GM19463 (cell line): ENCODE data around the gene LSS.
"Not testable (repeated sequence)": the region's sequence is repeated elsewhere in the genome, so short reads cannot be mapped to it uniquely, and the experiment has no call there.

Experiments used
- ATAC-seq: cut with Tn5 transposase; IDR thresholded peaks from one replicate; pipeline ENCODE4 v1.9.1; 2021; ENCODE audit warnings: mild to moderate bottlenecking, moderate library complexity; ENCODE audit not compliant: unreplicated experiment

The LSS gene

DNA sequence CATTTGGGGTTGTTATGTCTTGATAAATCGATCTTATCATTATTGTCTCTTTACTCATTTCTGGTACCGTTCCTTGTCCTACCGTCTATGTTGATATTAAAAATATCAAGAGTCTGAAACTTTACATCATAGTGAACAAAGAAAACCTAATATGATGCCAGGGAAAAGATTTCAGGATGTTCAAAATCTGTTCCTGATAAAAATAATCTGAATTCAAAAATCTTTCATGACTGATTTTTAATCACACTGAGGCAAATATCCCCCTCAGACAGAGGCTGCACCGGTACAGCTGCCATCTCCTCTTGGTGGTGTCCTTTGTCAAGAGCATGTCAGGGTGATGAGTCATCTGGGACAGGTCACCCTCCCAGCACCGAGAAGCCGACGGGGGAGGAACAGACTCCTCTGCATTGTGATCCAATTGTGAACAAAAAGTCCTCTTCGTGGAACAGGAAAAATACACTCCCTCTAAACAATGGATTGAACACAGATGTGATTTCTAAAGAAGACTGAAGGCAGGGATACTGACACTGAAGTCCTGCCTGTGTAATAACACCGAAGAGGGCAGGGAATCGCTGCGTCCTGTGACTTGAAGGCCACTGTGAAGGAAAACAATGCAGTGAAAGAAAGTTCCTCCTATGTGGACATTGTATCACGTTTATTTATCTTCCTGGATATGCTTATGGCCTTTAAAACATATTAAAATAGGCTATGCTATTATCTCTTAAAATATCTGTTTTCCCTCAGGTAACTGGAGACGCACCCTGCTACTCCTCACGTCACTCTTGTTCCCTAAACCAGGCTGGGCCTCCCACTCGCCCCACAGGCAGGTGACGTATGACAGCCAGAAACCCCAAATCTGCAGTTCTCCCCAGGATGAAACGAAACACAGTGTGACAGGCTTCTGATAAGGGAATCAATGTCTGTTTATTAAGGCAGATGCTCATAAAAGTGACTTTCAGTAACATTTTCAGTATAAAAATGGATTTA lies 40.1 kb downstream of the LSS start:
- ATAC-seq, result no peak

DNA sequence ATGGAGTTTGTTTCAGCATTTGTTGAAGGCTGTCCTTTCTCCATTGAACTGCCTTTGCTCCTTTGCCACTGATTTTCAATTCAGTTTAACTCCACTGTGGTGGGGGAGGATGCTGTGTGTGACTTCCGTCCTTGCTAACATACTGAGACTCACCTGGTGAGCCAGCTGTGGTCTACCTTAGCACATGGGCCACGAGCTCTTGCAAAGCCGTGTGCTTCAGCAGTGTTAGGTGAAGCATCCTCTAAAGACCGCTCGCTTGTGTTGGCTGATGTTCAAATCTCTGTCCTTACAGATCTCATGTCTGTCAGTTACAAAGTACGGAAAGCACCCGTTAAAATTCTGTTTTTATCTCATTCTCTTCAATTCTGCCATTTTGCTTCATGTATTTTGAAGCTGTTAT lies 40.8 kb downstream of the LSS start:
- no peak for ATAC-seq

DNA sequence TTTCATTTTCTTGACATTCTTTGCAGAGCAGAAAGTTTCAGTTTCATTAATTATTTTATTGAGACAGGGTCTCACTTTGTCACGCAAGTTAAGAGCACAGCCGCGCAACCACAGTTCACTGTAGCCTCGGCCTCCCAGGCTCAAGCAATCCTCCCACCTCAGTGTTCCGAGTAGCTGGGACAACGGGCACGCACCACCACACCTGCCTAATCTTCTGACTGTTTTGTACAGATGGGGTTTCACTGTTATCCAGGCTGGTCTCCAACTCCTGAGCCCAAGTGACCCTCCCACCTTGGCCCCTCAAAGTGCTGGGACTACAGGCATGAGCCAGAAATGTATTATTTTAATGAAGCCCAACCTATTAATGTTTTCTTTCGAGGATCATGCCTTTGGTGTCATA lies 41.3 kb downstream of the LSS start:
- no peak for ATAC-seq

DNA sequence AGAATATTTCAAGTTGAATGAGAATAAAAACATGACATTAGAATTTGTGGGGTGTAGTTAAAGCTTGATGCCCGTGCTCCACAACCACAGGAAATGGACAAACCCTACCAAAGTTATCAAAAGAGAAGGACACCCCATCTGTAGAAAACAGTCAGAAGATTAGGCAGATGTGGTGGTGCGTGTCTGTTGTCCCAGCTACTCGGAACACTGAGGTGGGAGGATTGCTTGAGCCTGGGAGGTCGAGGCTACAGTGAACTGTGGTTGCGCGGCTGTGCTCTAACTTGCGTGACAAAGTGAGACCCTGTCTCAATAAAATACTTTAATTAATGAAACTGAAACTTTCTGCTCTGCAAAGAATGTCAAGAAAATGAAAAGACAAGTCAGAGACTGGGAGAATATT lies 42.9 kb downstream of the LSS start:
- ATAC-seq, result no peak

DNA sequence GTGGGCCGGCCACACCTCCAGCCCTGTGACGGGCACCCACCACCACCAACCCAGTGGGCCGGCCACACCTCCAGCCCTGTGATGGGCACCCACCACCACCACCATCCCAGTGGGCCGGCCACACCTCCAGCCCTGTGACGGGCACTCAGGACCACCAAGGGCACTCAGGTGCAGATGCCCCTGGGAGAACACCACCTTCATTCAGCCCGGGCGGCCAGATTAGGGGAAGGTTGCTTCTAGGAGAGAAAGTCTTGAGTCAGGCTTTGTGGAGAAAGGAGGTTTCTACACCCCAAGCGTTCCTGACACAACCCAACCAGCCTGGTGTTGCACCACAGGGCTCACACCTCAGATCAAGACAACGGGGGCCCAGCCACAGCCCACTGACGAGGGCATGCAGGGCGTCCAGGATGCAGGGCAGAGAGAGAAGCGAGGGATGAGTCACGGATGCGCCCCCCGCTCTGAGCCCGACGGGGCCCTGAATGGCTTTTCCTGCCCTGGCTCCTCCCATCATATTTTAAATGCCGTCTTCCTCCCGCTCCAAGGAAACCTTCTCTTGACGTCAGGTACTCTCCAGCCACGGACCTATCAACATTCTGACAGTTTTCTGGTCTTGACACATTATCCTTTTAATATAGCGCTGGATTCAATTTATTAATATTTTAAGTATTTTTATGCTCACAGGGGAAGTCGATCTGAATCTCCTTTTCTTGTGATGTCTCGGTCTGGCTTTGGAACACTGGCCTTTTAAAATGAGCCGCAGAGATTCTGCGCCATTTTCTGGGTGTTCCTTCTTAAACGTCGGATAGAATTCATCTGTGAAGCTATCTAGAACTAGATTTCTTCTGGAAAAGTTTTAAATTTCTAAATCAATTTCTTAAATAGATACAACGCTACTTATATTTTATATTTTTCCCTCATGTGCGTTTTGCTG lies 43.7 kb downstream of the LSS start:
- no peak for ATAC-seq

DNA sequence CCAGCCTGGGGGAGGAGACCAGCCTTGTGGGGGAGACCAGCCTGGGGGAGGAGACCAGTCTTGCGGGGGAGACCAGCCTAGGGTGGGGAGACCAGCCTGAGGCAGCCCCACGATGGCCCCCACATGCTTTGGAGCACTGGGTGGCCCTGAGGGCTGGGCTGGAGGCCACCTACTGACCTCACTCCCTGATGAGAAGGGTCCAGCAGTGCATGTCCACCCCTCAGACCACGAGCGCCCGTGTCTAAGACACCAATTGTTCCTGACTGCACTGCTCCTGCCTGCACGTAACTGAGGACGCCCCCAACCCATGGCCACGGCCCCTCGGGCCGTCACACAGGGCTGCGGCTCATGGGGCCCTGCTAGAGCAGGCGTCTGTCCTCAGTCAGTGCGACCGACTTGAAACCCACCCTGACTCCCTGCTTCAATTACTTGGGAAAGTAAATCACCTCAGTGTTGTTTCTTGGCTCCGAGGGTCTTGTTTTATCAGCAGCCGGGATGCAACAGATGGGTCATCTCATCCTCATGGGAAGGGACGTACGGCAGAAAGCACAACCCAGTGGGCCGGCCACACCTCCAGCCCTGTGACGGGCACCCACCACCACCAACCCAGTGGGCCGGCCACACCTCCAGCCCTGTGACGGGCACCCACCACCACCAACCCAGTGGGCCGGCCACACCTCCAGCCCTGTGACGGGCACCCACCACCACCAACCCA lies 44.5 kb downstream of the LSS start, which contains the start of gene SPATC1L:
Gene SPATC1L (minus strand): TSS at position 550 of the 715 bp plus-strand sequence. CDS start 1,643 bp downstream, outside the sequence.
- no peak for ATAC-seq

DNA sequence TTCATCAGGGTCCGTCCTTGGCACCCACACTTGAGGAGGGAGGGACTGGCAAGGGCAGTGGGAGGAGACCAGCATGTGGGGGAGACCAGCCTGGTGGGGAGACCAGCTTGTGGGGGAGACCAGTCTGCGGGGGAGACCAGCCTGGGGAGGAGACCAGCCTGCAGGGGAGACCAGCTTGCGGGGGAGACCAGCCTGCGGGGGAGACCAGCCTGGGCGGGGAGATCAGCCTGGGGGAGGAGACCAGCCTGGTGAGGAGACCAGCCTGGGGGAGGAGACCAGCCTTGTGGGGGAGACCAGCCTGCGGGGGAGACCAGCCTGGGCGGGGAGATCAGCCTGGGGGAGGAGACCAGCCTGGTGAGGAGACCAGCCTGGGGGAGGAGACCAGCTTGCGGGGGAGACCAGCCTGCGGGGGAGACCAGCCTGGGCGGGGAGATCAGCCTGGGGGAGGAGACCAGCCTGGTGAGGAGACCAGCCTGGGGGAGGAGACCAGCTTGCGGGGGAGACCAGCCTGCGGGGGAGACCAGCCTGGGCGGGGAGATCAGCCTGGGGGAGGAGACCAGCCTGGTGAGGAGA lies 45.2 kb downstream of the LSS start:
- ATAC-seq, result not testable (repeated sequence)

DNA sequence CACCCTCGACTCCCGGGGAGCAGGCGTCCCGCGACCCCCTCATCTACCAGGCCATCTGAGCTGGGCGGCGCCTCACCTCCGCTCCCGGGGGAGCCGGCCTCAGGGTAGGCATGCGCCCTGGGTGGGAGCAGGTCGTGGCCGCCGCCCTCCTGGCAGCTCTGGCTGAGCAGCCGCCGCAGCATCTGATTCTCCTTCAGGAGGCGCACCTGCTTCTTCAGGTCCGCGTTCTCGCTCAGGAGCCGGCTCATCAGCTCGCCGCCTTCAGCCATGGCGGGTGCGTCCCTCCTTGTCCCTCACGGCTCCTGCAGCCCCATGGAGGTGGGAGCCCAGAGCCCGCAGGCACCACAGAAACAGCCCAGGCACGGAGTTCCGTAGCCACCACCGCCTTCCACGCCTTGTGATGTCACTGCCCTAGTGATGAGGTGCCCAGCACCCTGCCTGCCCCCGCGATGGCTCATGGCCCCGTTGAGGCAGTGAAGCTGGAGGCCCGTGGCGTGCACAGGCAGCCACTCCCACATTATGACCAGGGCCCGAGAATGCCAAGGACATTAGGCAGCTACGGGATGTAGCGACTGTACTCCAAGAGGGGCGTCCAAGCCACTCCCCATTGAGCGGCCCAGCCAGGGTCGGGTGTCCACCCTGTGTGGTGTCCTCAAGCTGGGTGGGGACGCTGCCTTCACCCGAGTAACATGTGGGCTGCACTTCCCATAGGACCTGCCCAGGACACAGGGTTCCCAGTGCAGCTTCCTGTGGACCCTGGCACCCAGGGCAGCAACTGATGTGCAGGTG lies 45.8 kb downstream of the LSS start:
- no peak for ATAC-seq

DNA sequence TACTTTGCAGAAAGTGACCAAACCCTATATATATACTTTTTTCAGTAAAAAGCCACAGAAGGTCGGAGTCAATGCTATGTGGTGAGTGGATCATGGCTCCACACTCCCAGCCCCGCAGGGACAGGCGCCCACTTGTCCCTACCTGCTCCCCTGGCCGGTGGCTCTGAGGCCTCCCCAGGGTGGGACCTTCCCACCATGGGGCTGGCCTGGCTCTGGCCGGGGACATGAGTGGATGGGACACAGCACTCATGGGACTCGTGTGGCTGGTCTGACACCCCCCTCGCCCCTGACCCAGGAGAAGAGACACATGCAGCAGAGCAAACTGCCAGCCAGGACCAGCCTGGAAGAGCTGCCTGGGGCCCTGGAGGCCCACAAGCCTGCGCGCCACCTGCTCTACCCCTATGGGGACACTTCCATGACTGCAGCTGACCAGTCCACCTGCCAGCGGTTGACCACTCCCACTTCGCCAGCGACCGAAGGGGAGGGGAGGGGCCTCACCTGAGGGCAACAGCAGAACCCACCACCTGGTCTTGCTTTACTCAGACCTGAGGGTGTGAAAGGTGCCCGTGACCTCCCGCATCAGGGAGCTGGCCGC lies 46.5 kb downstream of the LSS start:
- ATAC-seq, result no peak

DNA sequence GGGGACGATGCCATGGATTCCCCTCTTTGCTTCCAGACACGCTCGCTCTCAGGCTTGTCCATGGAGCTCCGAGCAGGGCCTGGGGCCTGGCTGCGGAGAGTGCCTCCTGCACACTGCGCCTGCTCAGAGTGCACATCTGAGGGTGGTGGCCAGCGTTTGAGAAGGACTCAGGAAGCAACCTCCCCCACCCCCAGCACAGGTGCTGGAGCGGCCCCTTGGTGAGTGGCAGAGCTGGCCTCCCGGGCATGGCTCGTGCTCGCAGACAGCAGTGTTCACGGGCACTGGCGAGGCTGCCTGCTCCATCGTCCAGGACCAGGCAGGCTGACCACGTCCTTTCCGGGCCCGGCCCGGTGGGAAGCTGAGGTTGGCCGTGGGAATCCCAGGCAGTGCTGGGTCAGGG lies 47.1 kb downstream of the LSS start:
- no peak for ATAC-seq

DNA sequence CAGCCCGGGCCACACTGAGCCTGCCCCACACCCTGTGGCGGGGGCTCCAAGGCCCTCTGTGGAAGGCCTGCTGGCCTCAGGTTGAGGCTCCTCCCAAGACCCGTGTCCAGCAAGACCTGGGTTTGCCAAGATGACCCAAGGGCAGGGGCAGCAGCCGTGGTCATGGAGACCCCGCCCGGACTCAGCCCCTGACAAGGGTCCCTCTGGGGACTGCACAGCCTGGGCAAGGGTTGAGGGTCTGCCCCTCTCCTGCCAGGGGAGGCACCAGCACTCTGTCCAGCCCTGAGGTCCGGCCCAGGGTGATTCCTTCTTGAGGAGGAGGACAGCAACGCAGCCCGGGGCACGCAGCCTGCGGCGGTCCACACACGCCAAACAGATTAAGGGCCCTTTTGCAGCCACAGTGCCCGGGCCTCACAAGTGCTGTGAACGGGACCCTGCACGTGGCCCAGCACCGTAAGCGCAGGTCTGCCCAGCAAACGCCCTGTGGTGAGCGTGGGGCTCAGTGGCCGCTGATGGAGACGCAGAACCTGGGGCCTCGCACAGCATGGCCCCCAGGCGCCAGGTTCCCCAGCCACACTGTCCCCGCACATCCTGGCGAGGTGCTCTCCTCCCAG lies 47.7 kb downstream of the LSS start:
- no peak for ATAC-seq

DNA sequence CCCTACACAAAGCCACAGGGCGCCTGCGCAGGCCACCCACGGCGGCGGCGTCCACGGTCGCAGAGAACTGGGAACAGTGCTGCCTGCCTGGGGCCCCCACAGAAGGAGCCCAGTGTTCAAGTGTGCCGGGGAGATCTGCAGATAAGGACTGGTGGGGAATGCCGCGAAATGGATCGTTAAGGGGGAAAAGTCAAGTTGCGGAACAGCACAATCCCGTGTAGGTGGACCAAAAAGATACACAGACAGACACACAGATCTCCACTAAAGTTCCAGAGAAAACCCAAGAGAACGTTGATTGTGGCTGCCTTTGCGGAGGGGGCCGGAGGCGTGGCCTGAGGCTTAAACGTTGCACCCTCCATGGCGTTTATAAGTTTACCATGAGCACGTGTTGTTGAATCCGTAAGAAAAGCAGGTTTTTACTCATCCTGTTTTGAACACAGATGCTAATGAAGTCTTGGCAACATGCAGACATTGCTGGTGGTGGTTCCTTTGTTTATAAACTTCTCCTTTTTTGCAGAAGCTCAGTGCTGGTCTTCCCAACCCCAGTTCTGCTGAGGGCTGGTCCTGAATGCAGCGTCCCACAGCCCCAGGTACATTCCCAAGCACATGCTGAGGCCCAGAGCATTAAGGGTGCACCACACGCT lies 48.4 kb downstream of the LSS start:
- no peak for ATAC-seq

DNA sequence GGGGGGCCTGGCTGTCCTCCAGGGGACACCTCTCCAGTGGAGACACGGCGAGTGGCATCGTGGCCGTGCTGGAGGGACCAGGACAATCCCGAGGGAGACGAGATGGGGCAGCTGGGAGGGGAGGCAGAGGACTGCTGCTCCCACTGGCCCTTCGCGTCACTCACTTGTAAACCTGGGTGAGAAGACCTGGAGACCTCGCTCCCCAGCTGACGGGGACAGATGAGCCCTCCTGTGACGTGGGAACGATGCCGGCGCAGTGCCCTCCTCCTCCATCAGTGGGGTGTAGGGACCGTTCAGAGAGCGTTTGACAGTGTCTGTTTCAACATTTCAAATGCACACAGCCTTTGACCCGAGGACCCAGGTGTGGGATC lies 48.9 kb downstream of the LSS start:
- ATAC-seq, result no peak

DNA sequence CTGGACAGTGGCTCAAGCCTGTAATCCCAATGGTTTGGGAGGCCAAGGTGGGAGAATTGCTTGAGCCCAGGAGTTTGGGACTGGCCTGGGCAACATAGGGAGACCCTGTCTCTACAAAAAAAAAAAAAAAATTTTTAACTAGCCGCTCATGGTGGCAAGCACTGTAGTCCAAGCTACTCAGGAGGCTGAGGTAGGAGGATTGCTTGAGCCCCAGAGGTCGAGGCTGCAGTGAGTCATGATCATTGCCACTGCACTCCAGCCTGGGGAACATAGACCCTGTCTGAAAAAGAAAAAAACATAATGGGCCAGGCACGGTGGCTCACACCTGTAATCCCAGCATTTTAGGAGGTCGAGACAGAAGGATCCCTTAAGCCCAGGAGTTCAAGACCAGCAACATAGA lies 49.6 kb downstream of the LSS start:
- ATAC-seq, result no peak

DNA sequence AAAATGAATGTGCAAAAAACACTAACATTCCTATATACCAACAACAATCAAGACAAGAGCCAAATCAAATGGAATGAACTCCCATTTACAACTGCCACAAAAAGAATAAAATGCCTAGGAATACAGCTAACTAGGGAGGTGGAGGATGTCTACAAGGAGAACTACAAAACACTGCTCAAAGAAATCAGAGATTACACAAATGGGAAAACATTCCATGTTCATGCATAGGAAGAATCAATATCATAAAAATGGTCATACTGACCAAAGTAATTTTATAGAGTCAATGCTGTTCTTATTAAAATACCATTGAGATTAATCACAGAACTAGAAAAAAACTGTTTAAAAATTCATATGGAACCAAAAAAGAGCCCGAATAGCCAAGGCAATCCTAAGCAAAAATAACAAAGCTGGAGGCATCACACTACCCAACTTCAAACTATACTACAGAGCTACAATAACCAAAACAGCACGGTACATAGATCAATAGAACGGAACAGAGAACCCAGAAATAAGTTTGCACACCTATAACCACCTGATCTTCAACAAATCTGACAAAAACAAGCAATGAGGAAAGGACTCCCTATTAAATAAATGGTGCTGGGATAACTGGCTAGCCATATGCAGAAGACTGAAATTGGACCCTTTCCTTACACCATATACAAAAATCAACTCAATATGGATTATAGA lies 52.0 kb downstream of the LSS start:
- ATAC-seq, result not testable (repeated sequence)

DNA sequence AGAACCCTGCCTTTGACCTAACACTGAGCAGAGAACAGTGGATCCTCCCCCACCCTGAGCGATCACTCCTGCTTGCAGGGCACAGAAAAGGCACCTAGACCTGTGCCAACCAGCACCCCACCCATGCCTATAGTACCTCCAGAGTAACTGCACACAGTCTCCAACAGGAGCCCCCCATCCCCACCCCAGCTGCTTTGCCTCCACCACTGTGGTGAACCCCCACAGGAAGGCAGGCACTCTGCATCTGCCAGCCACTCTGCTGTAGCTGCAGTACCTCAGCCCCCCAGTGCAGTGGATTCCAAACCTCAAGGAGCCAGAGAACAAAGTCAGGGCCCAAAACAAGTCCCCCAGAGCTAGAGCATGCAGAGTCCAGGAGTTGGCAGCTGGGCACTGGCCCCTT lies 55.0 kb downstream of the LSS start:
- no peak for ATAC-seq

DNA sequence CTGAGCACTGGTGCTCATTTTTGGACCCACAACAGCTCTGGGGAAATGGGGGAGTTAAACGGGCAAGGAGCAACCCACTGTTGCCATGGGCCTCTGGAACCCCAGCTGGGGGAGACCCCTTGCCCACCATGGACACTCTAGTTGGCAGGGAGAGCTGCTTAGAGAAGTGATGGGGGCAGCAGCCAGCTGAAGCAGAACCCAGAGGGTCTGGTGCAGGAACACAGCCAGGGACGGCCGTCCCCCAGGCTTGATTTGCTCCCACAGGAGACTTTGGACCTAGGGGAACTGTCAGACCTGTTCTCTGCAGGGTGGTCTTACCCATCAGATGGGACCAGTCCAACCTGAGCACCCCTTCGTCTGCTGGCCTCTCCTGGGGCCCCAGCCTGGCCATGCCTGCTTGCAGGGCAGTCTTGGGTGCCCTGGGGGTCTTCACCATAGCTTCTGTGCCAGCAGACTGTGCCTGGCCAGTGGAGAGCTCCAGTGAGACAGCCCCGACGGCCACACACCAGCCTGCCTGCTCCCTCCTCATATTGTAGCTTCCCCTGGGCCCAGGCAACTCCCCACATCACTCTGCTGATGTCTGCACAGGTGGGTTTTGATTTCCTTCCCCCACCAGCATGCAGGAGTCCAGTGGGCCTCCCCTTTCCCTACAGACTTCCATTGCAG lies 55.6 kb downstream of the LSS start:
- no peak for ATAC-seq
